ENCODE measurements around the gene PLEKHA7.

PLEKHA7 gene

DNA sequence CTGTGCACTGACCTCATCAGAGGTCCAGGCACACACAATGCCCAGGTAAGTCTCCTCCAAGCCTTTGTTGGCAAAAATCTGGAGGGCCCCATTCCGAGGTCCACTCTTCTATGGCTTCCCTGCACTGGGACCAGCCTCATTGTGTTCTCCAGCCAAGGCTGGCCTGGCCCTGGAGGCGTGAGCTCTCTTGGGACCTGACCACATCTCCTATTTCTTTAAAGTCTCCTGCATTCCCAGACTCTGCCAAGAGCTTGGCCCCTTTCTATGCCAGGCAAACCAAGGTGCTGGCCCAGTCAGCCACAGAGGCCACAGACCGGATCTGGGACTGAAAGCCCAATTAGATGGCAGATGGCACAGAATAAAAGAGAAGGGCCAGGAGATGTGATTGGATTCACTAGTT is 220.7 kb downstream of the PLEKHA7 start:
- H3K4me3 ChIP-seq (ENCODE audit: low read depth, low read length), result no peak overlapping the region
- ChIA-PET POLR2A (no interaction called here), CTCF (interaction anchor here (1.0 to 13.4 kb wide), 3 partner anchors 27 to 271 kb away, joined by 3 to 196 read pairs (median 5); no protein-coding TSS in a partner anchor)
- no peak for DNase-seq (ENCODE audit: low read depth, low spot score)
- TF ChIP-seq, protein P1, sequence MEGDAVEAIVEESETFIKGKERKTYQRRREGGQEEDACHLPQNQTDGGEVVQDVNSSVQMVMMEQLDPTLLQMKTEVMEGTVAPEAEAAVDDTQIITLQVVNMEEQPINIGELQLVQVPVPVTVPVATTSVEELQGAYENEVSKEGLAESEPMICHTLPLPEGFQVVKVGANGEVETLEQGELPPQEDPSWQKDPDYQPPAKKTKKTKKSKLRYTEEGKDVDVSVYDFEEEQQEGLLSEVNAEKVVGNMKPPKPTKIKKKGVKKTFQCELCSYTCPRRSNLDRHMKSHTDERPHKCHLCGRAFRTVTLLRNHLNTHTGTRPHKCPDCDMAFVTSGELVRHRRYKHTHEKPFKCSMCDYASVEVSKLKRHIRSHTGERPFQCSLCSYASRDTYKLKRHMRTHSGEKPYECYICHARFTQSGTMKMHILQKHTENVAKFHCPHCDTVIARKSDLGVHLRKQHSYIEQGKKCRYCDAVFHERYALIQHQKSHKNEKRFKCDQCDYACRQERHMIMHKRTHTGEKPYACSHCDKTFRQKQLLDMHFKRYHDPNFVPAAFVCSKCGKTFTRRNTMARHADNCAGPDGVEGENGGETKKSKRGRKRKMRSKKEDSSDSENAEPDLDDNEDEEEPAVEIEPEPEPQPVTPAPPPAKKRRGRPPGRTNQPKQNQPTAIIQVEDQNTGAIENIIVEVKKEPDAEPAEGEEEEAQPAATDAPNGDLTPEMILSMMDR (IDR thresholded peaks at IDR 0.05; ENCODE audit: insufficient read depth, low read length, missing control alignments), result no peak

DNA sequence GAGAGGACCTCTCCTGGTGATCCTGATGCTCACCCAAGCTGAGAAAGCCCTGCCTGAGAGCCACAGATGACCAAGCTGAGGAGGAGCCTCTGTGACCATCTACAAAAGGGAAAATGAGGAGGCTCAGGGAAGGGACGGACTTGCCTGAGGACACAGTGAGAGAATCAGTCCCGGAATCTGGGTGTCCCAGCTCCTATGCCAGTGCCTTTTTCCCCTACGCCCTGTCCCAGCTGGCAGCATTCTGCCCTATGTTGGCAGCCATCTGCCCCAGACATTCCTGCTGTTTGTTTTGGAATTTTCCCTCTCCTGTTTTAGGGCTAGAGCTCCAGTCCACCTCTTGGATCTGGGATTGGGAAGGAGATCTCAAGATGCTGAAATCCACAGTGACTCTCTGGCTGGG is 221.2 kb downstream of the PLEKHA7 start:
- no peak for DNase-seq (ENCODE audit: low read depth, low spot score)
- ChIA-PET CTCF (interaction anchor here (1.1 to 13.4 kb wide), 3 partner anchors 8 to 271 kb away, joined by 3 to 196 read pairs (median 7); no protein-coding TSS in a partner anchor), POLR2A (no interaction called here)
- H3K4me3 ChIP-seq (ENCODE audit: low read depth, low read length), result no peak overlapping the region
- TF ChIP-seq, protein P1 (IDR thresholded peaks at IDR 0.05; ENCODE audit: insufficient read depth, low read length, missing control alignments), result no peak

DNA sequence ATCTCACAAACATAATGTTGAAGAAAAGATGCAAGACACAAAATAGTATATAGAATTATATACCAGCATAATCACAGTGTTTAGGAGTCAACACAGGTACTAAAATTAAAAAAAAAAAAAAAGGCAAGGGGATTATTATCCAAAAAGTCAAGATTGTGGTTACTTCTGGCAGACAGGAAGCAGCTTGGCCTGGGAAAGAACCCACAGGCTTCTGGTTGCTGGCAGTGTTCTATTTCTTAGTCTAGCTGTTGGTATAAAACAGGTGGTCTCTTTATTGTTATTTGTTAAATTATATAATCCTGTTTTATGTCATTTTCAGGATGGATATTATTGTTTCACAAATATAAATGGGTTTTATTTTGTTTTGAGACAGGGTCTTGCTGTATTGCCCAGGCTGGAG is 221.8 kb downstream of the PLEKHA7 start:
- H3K4me3 ChIP-seq (ENCODE audit: low read depth, low read length), result no peak overlapping the region
- ChIA-PET POLR2A (no interaction called here), CTCF (interaction anchor here (1.0 to 13.4 kb wide), 3 partner anchors 9 to 272 kb away, joined by 4 to 196 read pairs (median 7); no protein-coding TSS in a partner anchor)
- no peak for DNase-seq (ENCODE audit: low read depth, low spot score)
- TF ChIP-seq, protein P1 (IDR thresholded peaks at IDR 0.05; ENCODE audit: insufficient read depth, low read length, missing control alignments), result no peak

DNA sequence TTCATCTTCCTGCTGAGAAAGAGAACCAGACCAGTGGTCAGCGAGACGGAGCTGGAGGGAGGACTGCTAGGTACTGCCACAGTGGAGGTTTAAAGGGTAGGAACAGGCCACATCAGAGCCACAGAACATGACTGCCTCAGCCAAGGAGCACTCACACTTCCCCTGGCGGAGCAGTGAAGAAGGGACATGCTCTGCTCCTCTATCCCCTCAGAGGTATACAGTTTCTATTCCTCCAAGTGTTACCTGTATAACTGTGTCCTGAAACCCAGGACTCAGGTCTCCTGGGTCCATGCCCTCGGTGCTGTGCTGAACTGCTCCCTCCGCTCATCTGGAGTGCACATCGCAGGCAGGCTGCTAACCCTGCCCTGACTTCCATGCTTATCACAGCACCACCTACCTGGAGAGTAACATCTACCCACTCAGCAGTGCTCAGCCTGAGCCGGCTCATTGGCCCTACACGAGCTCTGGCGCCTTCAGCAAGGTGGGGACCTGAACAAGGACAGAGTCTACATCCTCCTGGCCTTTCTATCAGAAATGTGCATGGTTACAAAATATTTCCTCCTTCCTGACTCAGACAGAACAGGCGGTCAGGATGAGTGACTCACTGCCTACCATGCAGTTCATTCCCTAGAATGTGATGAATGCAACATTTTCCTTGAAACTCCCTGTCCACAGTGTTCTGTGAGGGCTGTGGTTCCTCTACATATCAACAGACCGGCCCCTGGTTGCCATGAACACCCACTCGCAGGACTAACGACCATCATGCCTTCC is 222.8 kb downstream of the PLEKHA7 start:
- no peak overlapping the region for H3K4me3 ChIP-seq (ENCODE audit: low read depth, low read length)
- POLR2A ChIA-PET, result interaction anchor here (0.6 kb wide), 1 partner anchor 25 kb away, joined by 3 read pairs; no protein-coding TSS in a partner anchor
- TF ChIP-seq, protein P1 (IDR thresholded peaks at IDR 0.05; ENCODE audit: insufficient read depth, low read length, missing control alignments), result no peak
- DNase-seq (ENCODE audit: low read depth, low spot score), result peak; percentile 71
- CTCF ChIA-PET, result interaction anchor here (0.6 to 13.4 kb wide), 7 partner anchors 9 to 416 kb away, joined by 3 to 196 read pairs (median 4); no protein-coding TSS in a partner anchor

DNA sequence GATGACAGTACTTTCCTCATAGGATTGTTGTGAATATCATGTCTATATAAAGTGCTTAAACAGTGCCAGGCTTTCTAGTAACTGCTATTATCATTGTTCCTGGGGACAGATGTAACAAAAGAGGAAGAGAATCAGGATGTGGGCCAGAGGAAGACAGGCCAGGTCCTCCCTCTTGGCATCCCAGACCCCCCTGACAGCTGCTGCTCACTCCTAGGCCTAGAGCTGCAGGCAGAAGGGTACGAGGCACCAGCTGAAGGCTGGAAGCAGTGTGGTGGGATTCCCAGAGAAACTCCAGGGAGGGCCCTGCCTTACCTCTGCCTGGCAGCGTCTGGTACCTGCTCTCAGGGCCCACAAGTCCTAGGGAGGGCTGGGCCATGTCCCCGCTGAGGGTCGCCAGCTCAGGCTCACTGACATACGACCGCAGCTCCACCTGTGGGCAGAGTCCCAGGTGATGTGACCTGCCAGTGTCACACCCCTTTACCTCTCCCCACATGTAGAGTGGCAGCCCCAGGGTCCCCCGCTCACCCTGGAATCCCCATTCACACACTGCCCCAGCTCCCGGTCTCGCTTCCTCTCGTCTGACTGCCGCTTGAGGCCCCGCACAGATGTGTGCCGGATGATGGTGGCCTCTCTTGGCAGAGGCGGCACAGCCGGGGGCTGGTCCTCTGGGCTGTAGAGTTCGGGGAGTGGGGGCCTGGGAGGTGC is 223.6 kb downstream of the PLEKHA7 start:
- TF ChIP-seq, protein P1 (IDR thresholded peaks at IDR 0.05; ENCODE audit: insufficient read depth, low read length, missing control alignments), result no peak
- CTCF ChIA-PET, result interaction anchor here (0.6 to 13.4 kb wide), 7 partner anchors 10 to 285 kb away, joined by 3 to 196 read pairs (median 4); no protein-coding TSS in a partner anchor
- H3K4me3 ChIP-seq (ENCODE audit: low read depth, low read length), result no peak overlapping the region
- POLR2A ChIA-PET, result interaction anchor here (0.6 kb wide), 1 partner anchor 26 kb away, joined by 3 read pairs; no protein-coding TSS in a partner anchor
- DNase-seq (ENCODE audit: low read depth, low spot score), result no peak
